ENCODE results near the gene PARP14. TPM values are rescaled to one million over a fixed set of nuclear protein-coding genes. Genes with fewer than 3 reads are reported as not detected.

PARP14 gene
- total and polyA plus RNA-seq, 11 donors = 5.0 to 104 (median 12.5) TPM

GRCh38 chr3:122665881-122666280 lies 14.8 kb upstream of the PARP14 start:
- H3K4me3 ChIP-seq = no peak overlapping the region

GRCh38 chr3:122668930-122669730 lies 11.5 kb upstream of the PARP14 start:
- no peaks in the 10 kb centered on the region for H3K4me1 ChIP-seq
- no peaks in the 10 kb centered on the region for H3K9me3 ChIP-seq
- no peaks in the 10 kb centered on the region for H3K27me3 ChIP-seq
- TF ChIP-seq CTCF (IDR thresholded peaks at IDR 0.05) (no peak), POLR2A (IDR thresholded peaks at IDR 0.05) (no peak)
- H3K4me3 ChIP-seq = no peak overlapping the region
- no peak overlapping the region for H3K27ac ChIP-seq
- 83 to 89% (median 86%) methylated on average over 5 to 8 of the region's 8 CpGs for WGBS, 4 donors
- intact Hi-C loops (cut with DNase I) = no loop called here
- H3K36me3 ChIP-seq = no peaks in the 10 kb centered on the region
- ATAC-seq (no peak), DNase-seq (no peak)

More at GRCh38 chr3:122665881-122666280, 14.8 kb upstream of the PARP14 start:
- no peak for ATAC-seq
- H3K36me3 ChIP-seq = no peaks in the 10 kb centered on the region
- no peak for DNase-seq
- H3K9me3 ChIP-seq = peaks cover 0 to 7% (median 0%) of the 10 kb centered on the region in 12 donors
- intact Hi-C loops (cut with DNase I) = no loop called here
- H3K4me1 ChIP-seq = no peaks in the 10 kb centered on the region
- no peaks in the 10 kb centered on the region for H3K27me3 ChIP-seq
- TF ChIP-seq CTCF (IDR thresholded peaks at IDR 0.05) (no peak), POLR2A (IDR thresholded peaks at IDR 0.05) (no peak)
- no peak overlapping the region for H3K27ac ChIP-seq

DNA sequence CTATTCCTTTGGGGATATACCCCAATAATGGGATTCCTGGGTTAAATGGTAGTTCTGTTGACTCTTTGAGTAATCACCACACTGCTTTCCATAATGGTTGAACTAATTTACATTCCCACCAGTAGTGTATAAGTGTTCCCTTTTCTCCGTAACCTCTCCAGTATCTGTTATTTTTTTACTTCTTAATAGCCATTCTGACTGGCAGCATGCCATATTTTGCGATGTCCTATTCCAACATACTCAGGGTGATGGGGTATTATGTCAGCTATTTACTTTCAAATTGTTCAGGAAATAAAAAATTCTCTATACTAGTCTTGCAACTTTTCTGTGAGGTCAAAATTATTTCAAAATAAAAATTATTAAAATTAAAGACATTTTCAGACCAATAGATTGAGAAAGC lies 9.1 kb upstream of the PARP14 start:
- DNase-seq (no peak), ATAC-seq (no peak)
- intact Hi-C loops (cut with DNase I) = loop anchor here in 4 of 10 donors (10.0 kb wide), 2 partner anchors 207 to 1127 kb away; partner anchors contain the start of gene POLQ (in 3 of the 4)
- WGBS, 4 donors = 71 to 84% (median 73%) methylated on average over 2 of the region's 2 CpGs
- Histone ChIP-seq H3K9me3 (peaks cover 0 to 7% (median 0%) of the 10 kb centered on the region in 12 donors), H3K4me3 (no peak overlapping the region), H3K27me3 (no peaks in the 10 kb centered on the region), H3K36me3 (no peaks in the 10 kb centered on the region), H3K27ac (no peak overlapping the region), H3K4me1 (no peaks in the 10 kb centered on the region)
- TF ChIP-seq CTCF (IDR thresholded peaks at IDR 0.05) (no peak), POLR2A (IDR thresholded peaks at IDR 0.05) (no peak)

GRCh38 chr3:122674339-122674738 lies 6.3 kb upstream of the PARP14 start:
- Histone ChIP-seq H3K36me3 (no peaks in the 10 kb centered on the region), H3K9me3 (peaks cover 0 to 7% (median 0%) of the 10 kb centered on the region in 12 donors), H3K27me3 (no peaks in the 10 kb centered on the region), H3K27ac (no peak overlapping the region), H3K4me3 (no peak overlapping the region), H3K4me1 (peaks cover 0 to 16% (median 7%) of the 10 kb centered on the region in 12 donors)
- ATAC-seq (no peak), DNase-seq (no peak)
- WGBS, 4 donors = 57 to 64% (median 61%) methylated on average over 3 of the region's 3 CpGs
- TF ChIP-seq CTCF (IDR thresholded peaks at IDR 0.05) = no peak
- TF ChIP-seq POLR2A (IDR thresholded peaks at IDR 0.05) = no peak
- intact Hi-C loops (cut with DNase I) = loop anchor here in 4 of 10 donors (10.0 kb wide), 2 partner anchors 210 to 1130 kb away; partner anchors contain the start of gene POLQ (in 3 of the 4)
